ENCODE results near the gene ADGRB3. TPM values are rescaled to one million over a fixed set of nuclear protein-coding genes. Genes with fewer than 3 reads are reported as not detected.

Gene ADGRB3
- total RNA-seq, 2 experiments from 2014 or later: not detected

DNA sequence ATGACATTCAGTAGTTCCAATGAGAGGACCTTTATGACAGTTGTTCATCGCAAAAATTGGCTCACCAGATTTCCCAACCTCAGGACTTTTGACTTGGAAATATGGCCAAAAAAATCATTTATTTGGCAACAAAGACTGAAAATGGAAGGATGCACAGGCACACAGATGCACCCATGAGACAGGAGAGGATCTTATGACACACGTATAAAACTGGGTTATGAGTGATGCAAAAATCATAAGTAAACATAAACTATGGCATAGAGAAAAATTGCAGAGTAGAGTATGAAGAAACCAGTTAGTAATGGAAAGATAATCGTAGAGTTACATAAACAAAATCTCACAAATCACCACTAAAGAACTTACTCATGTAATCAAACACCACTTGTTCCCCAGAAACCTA, 546.9 kb downstream of the ADGRB3 start:
- Histone ChIP-seq H3K4me2 (ENCODE audit: low read length) (no peak overlapping the region), H3K79me2 (ENCODE audit: insufficient read depth, low read depth, low read length) (no peaks in the 10 kb centered on the region), H3K4me1 (ENCODE audit: insufficient read depth, low read length, poor library complexity, severe bottlenecking) (no peaks in the 10 kb centered on the region), H3K27ac (ENCODE audit: low read depth, low read length, poor library complexity, severe bottlenecking) (no peak overlapping the region), H2AFZ (ENCODE audit: low read length) (no peak overlapping the region), H4K20me1 (ENCODE audit: insufficient read depth, low read length) (no peaks in the 10 kb centered on the region), H3K9me3 (ENCODE audit: low read length) (no peaks in the 10 kb centered on the region), H3K4me3 (ENCODE audit: low read depth, low read length, poor library complexity, severe bottlenecking) (no peak overlapping the region), H3K9me2 (ENCODE audit: insufficient read depth, low read length) (no peaks in the 10 kb centered on the region), H3K36me3 (ENCODE audit: insufficient read depth, low read length) (no peaks in the 10 kb centered on the region)
- POLR2A ChIA-PET: no interaction called here
- BruUV-seq (replicated peaks): no TSS peak
- intact Hi-C loops (cut with micrococcal nuclease; ENCODE audit: unreplicated experiment): no loop called here
- CTCF ChIA-PET (ENCODE audit: unreplicated experiment): no interaction called here
- DNase-seq (ENCODE audit: low spot score): no peak
- TF ChIP-seq, protein P1, sequence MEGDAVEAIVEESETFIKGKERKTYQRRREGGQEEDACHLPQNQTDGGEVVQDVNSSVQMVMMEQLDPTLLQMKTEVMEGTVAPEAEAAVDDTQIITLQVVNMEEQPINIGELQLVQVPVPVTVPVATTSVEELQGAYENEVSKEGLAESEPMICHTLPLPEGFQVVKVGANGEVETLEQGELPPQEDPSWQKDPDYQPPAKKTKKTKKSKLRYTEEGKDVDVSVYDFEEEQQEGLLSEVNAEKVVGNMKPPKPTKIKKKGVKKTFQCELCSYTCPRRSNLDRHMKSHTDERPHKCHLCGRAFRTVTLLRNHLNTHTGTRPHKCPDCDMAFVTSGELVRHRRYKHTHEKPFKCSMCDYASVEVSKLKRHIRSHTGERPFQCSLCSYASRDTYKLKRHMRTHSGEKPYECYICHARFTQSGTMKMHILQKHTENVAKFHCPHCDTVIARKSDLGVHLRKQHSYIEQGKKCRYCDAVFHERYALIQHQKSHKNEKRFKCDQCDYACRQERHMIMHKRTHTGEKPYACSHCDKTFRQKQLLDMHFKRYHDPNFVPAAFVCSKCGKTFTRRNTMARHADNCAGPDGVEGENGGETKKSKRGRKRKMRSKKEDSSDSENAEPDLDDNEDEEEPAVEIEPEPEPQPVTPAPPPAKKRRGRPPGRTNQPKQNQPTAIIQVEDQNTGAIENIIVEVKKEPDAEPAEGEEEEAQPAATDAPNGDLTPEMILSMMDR (conservative IDR thresholded peaks at IDR 0.05; ENCODE audit: low read length): no peak
- TF ChIP-seq EZH2phosphoT487 (IDR thresholded peaks at IDR 0.05; ENCODE audit: borderline replicate concordance, low read depth, low read length): no peak

DNA sequence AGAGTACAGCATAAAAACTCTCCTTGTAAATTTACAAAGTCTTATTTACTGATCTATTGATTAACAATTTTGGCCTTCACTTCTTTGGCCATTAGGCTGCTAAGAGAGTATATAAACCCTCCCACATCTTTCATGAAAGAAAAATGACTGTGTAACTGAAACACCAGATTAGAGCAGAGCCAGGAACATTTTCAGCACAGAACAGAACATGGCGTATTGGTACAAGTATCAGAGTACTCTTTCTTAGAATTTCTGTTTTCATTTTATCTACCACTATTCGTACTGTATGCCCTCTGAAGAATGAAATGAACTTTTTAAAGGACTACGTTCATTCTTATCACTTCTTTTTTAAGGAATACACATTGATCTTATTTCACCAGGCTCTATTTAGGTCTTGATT, 550.2 kb downstream of the ADGRB3 start:
- Histone ChIP-seq H3K4me2 (ENCODE audit: low read length) (no peak overlapping the region), H3K36me3 (ENCODE audit: insufficient read depth, low read length) (no peaks in the 10 kb centered on the region), H3K4me3 (ENCODE audit: low read depth, low read length, poor library complexity, severe bottlenecking) (no peak overlapping the region), H3K9me2 (ENCODE audit: insufficient read depth, low read length) (no peaks in the 10 kb centered on the region), H3K4me1 (ENCODE audit: insufficient read depth, low read length, poor library complexity, severe bottlenecking) (no peaks in the 10 kb centered on the region), H3K9me3 (ENCODE audit: low read length) (no peaks in the 10 kb centered on the region), H4K20me1 (ENCODE audit: insufficient read depth, low read length) (no peaks in the 10 kb centered on the region), H3K27ac (ENCODE audit: low read depth, low read length, poor library complexity, severe bottlenecking) (no peak overlapping the region), H3K79me2 (ENCODE audit: insufficient read depth, low read depth, low read length) (no peaks in the 10 kb centered on the region), H2AFZ (ENCODE audit: low read length) (no peak overlapping the region)
- DNase-seq (ENCODE audit: low spot score): no peak
- no TSS peak for BruUV-seq (replicated peaks)
- TF ChIP-seq, protein P1 (conservative IDR thresholded peaks at IDR 0.05; ENCODE audit: low read length): no peak
- TF ChIP-seq EZH2phosphoT487 (IDR thresholded peaks at IDR 0.05; ENCODE audit: borderline replicate concordance, low read depth, low read length): no peak
- ChIA-PET CTCF (ENCODE audit: unreplicated experiment) (no interaction called here), POLR2A (no interaction called here)
- intact Hi-C loops (cut with micrococcal nuclease; ENCODE audit: unreplicated experiment): no loop called here

DNA sequence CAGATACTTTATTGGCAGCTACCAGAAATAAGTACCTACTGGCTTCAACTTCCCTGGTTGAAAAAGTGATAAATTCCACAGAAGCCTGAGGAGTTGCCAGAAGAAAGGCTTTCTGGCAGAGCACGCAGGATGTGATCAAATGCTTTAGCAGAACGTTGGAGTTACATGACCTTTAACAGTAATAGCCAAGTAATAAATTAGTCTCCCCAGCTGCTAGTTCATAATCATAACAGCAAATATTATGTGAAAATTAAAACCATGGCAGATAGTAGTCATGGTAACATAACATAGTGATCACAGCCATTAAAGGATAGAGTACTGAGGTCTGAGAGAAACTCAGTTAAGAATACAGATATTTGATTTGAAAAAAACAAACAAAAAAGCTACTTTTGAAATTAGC, 567.7 kb downstream of the ADGRB3 start:
- Histone ChIP-seq H3K27ac (ENCODE audit: low read depth, low read length, poor library complexity, severe bottlenecking) (no peak overlapping the region), H4K20me1 (ENCODE audit: insufficient read depth, low read length) (no peaks in the 10 kb centered on the region), H3K9me2 (ENCODE audit: insufficient read depth, low read length) (no peaks in the 10 kb centered on the region), H3K4me2 (ENCODE audit: low read length) (no peak overlapping the region), H2AFZ (ENCODE audit: low read length) (no peak overlapping the region), H3K4me1 (ENCODE audit: insufficient read depth, low read length, poor library complexity, severe bottlenecking) (no peaks in the 10 kb centered on the region), H3K79me2 (ENCODE audit: insufficient read depth, low read depth, low read length) (no peaks in the 10 kb centered on the region), H3K4me3 (ENCODE audit: low read depth, low read length, poor library complexity, severe bottlenecking) (no peak overlapping the region), H3K36me3 (ENCODE audit: insufficient read depth, low read length) (no peaks in the 10 kb centered on the region), H3K9me3 (ENCODE audit: low read length) (no peaks in the 10 kb centered on the region)
- no peak for DNase-seq (ENCODE audit: low spot score)
- TF ChIP-seq EZH2phosphoT487 (IDR thresholded peaks at IDR 0.05; ENCODE audit: borderline replicate concordance, low read depth, low read length): no peak
- TF ChIP-seq, protein P1 (conservative IDR thresholded peaks at IDR 0.05; ENCODE audit: low read length): no peak
- BruUV-seq (replicated peaks): no TSS peak
- ChIA-PET CTCF (ENCODE audit: unreplicated experiment) (no interaction called here), POLR2A (no interaction called here)
- intact Hi-C loops (cut with micrococcal nuclease; ENCODE audit: unreplicated experiment): no loop called here

Data from OCI-LY7 (cell line).